GM19438 (cell line): ENCODE results near the gene CTIF.

ENCODE experiments used
- ATAC-seq: cut with Tn5 transposase; IDR thresholded peaks from one replicate; pipeline ENCODE4 v1.9.1; 2021; ENCODE audit warnings: low read depth; ENCODE audit not compliant: unreplicated experiment

The CTIF gene

GRCh38 chr18:48792611-48793380 is 254.0 kb downstream of the CTIF start:
- ATAC-seq = no peak

DNA sequence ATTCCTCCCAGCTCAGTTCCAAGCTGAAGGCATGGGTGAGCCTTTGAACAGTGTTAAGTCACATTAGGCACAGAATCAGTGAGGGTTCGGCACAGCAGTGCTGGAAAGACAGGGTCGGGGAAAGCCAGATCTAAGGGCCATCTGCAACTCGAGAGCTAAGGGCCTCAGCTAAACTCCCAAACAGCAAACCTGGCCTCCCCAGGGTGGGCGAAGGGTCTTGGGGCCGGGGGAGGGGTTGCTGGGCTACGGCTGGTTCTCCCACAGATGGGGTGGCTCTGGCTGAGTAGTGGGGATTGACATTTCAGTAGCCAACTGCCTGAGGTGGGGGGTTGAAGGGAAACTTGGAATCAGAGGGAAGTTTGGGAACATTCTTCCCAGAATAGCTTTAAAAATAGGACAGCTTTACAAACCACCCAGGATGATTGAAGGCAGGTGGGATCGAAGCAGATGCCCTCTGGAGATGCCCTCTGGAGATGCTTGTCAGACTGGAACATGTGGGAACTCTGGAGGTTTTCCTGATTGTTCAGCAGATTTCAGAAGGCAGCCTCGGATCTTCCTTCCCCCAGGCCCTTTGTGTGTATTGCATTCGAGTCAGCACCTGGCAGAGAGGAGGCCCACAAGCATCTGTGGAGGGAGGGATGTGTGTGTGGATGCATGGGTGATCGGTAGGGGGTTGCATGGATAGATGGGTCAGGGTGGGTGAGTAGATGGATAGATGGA is 255.6 kb downstream of the CTIF start:
- ATAC-seq = no peak

- no peak for ATAC-seq
These were observed 256.9 kb downstream of the CTIF start for GRCh38 chr18:48795696-48796095.

DNA sequence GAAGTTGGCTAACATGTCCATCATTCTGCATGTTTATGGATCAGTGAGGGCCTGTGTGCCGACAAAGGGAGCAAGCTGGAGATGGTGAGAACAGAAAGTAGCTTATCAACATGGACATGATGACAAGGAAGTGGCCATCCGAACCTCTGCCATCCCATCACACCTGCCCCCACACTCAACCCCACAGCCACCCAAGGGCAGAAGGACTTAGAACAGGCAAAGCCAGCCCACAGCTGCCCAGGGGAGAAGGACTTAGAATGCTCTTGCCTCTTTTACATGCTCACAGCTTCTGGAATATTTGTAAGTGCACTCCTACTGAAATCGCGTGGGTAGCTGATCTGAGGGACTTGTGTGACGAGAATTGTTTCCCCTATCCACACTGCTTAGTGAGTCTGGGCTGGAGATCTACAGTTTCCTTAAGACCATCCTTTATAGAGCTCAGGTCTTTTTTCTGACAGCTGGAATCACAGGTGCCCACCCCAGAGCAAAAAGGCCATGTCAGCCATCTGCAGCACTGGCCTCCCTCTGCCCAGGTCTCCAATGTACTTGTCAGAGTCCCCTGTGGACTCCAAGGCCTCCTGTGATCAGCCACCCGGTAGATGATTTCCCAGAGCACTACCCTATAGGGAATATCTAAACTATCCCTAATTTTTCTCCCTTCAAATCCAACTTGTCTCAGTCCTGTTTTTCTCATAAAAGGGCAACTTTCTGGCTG is 257.8 kb downstream of the CTIF start:
- no peak for ATAC-seq

DNA sequence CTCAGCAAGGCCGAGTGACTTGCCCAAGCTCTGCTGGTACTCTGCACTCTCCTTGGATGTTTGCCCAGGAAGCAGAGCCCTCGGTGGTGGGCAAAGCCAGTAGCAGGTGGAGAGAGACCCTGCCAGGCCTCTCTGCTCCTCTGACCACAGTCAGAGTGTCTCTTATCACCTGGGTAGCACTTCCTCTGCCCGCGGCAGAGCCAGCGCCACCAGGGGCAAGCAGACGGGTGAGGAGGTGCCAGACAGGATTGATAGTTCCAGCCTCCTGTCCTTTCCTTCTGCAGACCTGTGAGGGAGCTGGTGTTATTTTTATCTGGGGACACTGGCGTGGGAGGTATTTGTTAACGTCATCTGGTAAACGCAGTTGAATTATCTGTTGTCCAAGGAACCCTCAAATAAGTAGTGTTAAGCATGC is 259.0 kb downstream of the CTIF start:
- ATAC-seq = no peak

DNA sequence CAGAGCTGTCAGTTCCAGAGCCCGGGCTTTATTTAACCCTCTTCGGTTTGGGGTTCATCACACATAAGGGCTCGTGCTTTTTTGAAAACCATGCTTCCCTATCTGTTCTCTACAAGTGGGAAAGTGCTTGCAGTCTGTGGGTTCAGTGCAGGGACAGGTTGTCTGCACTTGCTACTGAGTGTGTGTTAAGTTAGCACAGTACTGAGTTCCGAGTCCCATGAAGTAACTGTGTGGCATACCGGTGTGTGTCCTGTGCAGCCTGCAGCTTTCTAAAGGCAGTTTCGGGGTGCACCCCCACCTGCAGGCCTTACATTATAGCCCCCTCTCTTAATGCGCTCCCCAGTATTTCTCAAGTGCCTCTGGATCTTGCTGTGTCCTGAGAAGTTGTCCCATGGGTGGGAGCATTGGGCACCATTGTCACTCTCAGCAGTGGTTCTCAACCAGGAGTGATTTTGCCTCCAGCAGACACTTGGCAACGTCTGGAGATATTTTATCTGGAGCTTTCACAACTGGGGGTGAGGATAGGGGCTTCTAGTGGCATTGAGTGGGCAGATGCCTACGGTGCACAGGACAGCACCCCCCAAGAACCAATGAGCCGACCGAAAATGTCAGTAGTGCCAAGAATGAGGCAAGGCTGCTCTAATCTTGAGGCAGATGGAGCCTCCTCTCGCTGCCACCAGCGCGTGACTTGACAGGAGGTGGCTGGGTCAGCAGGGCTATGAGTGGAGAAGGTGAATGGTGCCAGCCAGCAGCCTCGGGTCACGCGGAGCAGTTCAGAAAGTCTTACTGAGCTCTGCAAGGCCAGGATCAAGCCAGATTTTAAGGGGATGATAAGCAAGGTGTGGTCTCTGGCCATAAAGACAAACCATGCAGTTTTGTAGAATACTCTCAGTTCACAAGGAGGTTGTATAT is 259.8 kb downstream of the CTIF start:
- ATAC-seq = no peak

DNA sequence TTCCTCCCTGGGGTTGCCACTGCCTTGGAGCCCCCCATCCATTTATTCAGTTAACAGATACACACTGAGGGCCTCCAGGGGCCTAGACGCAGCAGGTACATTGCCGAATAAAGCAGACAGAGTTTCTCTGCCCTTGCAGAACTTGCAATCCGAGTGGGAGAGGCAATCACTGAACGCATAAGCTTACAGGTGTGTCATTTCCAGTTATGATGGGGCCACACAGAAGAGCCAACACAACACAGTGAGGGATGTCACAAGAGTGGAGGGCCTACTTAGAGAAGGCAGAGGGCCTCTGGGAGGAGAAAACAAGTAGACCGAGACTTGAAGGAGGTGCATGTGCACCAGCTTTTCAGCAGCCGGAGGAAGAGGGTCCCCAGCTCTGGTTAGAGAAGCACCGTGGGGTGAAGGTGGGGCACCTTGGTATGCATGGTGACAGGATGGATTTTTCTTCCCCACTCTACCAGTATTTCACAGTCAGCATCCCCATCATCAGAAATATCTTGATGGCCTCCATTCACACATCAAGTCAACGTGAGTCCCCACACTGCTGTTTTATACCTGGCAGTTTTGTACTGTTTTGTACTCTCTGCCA is 261.0 kb downstream of the CTIF start:
- no peak for ATAC-seq

GRCh38 chr18:48800466-48800865 is 261.6 kb downstream of the CTIF start:
- ATAC-seq = no peak

- no peak for ATAC-seq
These were observed 262.3 kb downstream of the CTIF start for GRCh38 chr18:48800876-48801727.

- no peak for ATAC-seq
These were observed 263.1 kb downstream of the CTIF start for GRCh38 chr18:48801728-48802542.

- ATAC-seq = no peak
These were observed 263.9 kb downstream of the CTIF start for GRCh38 chr18:48802543-48803290.

- no peak for ATAC-seq
These were observed 264.7 kb downstream of the CTIF start for GRCh38 chr18:48803518-48803917.

- ATAC-seq = no peak
These were observed 265.4 kb downstream of the CTIF start for GRCh38 chr18:48803951-48804855.

GRCh38 chr18:48804856-48805610 is 266.2 kb downstream of the CTIF start:
- no peak for ATAC-seq

DNA sequence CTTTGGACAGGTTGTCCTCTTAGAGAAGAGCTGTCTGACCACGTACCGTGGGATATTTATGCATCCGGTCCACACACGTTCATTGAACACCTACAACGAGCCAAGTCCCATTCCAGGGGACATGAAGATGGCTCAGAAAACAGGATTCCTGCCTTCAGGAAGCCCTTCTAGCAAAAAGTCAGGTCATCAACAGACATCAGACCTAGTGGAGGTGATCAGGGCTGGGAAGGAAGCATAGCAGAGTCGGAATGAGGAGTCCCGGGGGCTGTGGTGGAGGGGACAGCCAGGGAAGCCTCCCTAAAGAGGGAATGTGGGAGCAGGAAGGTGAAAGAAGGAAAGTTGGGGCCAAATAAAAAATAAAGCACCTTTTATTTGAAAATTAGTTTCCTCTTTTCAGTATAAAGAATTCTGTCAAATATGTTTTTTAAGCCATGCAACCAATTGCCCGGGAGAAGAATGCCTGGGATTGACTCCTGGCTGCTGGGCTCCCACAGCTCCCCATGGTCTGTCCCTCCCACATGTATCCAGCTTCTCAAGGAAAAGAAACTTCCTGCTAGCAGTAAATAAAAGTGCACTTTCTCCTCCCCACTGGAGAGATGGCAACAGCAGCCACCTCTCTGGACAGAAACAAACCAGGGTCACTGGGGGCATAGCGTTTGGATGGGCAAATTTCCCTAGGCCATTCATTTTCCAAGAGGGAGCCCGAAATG is 267.1 kb downstream of the CTIF start:
- ATAC-seq = no peak
